ENCODE measurements around the gene PRRC2A.
"Not testable (repeated sequence)": the region's sequence is repeated elsewhere in the genome, so short reads cannot be mapped to it uniquely, and the experiment has no call there.

GRCh38 chr6:31590691-31591090 lies 29.8 kb upstream of the PRRC2A start:
- TF ChIP-seq CTCF, REST (tag by site-specific recombination; IDR thresholded peaks at IDR 0.05): not testable (repeated sequence)
